GM10847 (cell line): Measurements from ENCODE around the gene CHCHD3.

Experiments
- POLR2A ChIP-seq: IDR thresholded peaks from 2 replicates; pipeline ENCODE4 v1.6.1; 2011; ENCODE audit not compliant: insufficient read length; ENCODE audit errors: extremely low read depth

Gene CHCHD3

GRCh38 chr7:132760244-132760623, 321.7 kb downstream of the CHCHD3 start:
- TF ChIP-seq POLR2A = no peak

DNA sequence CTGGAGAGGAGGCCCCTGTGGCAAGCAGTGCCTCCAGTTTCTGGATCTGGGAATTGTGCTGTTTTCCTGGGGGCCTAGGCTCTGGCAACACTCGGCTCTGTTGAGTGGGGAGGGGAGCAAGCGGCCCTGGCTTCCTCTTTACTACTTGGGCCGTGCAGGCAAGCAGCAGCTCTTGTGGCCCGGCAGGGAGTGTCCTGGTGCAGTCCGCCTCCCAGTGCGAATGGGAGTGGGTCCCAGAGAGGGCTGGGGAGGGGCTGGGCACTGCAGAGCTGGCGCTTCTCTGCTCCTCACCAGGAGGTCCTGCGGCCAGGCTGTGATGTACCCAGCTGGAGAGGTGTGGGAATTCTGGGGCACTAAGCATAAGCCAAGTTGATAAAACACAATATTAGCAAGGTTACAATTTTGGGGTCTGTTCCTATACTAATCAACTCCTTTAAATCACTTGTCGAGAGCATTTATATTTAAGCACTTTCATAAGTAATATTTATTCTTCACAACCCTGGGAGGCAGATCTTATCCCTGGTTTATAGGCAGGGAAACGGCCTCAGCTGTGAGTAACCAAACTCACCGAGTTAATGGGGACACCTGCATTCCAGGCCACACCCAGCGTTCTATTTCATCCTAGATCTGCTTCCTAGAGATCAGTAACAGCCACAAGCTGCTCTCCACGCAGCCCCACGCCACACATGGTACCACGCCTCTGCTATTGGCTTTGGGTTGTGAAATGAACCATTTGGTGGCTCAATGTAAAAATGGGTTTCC, 322.2 kb downstream of the CHCHD3 start:
- no peak for TF ChIP-seq POLR2A

GRCh38 chr7:132758986-132759385, 322.9 kb downstream of the CHCHD3 start:
- TF ChIP-seq POLR2A = no peak

DNA sequence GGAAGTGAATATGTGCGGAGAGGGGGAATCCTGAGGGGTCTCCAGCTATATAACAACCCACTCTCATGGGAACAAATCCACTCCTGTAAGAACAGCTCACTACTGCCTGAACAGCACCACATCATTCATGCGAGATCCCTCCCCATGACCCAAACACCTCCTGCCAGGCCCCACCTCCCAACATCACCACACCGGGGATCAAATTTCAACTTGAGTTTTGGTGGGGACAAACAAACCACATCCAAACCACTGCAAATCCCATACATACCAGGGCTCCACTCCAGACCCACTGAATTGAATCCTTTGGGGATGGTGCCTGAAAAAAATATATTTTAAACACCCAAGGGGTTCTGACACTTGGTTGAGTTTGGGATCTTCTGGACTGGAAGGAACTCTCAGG, 324.1 kb downstream of the CHCHD3 start:
- TF ChIP-seq POLR2A = no peak

DNA sequence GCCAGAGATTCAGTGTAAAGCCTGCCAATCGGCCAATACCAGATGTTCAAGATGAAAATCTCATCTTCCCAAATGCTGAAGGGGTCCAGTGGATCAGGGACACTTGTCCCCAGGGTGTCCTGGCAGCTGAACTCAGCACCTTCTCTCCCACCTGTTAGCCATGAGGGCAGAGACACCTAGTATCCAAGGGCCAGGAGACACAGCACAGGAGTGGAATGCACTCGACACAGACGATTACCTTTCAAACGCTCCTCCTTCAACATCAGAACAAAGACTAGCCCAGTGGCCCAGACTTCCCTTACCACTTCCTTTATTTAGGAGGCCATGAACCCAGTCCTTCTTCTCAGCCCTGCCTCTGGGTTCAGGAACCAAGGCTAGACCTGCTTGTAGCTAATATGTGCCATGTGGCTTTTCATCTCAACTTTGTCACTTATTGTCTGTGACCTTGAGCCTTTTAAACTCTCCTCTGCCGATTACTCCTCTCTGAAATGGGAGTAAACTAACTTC, 325.4 kb downstream of the CHCHD3 start:
- no peak for TF ChIP-seq POLR2A

DNA sequence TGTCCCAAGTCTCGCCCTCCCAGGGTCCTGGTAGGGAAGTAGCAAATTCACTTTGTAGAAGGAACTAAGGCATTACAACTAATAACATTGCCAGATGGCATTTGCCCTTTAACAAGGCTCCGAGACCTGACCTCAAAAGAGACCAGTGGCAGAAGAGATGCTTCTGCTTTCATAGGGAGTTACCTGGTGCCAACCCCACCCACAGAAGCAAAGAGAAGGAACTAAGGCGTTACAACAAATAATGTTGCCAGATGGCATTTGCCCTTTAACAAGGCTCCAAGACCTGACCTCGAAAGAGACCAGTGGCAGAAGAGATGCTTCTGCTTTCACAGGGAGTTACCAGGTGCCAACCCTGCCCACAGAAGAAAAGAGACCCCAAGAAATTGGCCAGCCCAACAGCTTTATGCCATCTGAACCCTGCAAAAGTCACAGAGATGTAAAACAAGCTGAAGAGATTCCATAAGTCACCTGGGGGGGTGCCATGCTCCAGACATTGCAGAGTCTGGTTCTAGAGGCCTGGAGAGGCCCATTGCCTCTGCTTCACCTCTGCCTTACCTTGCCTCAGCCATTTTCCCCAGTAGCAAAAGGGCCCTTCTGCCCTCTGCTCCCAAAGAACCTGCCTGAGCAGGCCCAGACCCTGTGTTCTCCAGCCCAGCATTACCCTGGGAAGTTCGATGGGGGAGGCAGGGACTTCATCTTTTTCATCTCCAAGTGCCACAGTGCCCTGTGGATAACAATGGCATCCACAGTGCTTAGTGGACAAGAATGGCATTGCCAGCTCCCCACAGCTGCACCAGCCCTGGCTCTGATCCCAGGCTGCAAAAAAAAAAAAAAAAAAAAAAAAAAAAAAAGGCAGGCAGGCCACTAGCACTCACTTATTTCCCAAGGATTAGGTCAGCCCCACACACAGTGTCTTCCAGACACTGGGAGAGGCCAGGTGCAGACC, 326.1 kb downstream of the CHCHD3 start:
- no peak for TF ChIP-seq POLR2A

GRCh38 chr7:132752431-132752830, 329.5 kb downstream of the CHCHD3 start:
- no peak for TF ChIP-seq POLR2A

- no peak for TF ChIP-seq POLR2A
Measured at GRCh38 chr7:132751244-132751647, 330.6 kb downstream of the CHCHD3 start.

DNA sequence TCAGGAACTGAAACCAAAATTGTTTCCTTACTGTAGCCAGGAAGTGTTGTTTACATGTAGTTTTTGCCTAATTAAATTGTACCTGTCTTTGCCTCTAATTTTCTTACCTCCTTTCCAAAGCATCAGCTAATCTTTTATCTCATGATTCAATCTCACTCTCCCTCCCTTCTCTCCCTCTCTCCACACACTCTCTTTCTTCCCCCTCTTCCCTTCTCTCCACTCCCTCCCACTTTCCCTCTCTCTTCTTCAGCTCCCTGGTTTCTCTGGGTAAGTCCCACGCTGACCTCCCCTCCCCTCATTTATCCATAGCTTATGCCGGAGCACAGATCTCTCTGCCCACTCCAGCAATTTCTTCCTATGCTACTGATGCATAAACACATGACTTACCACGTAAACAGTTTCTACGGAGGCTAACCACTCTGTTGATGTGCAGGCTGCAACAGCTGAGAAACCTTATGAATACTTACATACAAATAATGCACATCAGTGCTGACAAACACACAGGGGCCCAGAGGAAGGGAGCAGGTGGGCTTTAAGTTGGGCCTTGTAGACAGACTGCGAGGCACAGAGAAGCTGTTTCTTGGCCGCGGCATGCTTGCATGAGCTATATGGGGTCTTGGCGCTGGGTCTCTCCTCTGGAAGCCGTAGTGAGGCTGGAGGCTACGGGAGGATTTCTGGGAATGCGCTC, 331.2 kb downstream of the CHCHD3 start:
- no peak for TF ChIP-seq POLR2A

DNA sequence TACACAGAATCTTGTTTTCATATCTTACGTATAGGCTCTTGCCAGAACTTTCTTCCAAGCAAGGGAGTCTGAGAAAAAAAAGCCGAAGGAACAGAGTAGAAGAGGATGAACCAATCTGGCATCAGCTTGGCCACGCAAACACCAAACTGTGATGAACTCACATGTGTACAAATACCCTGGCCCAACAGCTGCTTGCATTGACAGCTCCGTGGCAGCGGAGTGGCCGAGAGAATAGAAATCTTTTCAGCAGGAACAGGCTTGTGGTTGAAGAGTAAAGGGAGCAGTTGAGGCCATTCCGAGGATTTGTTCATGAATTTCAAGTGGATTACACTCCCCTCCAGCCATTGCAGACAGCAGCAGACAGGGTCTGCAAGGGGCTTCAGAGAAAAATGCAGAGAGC, 331.8 kb downstream of the CHCHD3 start:
- TF ChIP-seq POLR2A = no peak

- TF ChIP-seq POLR2A = no peak
Measured at GRCh38 chr7:132745510-132745909, 336.4 kb downstream of the CHCHD3 start.

DNA sequence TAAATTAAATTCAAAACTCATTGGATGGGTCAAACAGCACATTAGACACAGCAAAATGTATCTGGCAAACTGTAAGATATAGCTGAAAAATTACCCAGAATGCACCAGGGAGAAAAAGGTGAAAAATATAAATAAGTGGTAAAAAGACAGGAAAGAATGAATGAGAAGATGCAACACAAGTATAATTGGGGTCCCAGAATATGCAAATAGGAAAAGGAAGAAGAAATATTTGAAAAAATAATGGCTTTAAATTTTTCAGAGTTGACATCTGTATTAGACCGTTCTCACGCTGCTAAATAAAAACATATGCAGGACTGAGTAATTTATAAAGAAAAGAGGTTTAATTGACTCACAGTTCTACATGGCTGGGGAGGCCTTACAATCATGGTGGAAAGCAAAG, 337.9 kb downstream of the CHCHD3 start:
- TF ChIP-seq POLR2A = no peak

- TF ChIP-seq POLR2A = no peak
Measured at GRCh38 chr7:132742189-132742612, 339.7 kb downstream of the CHCHD3 start.

- no peak for TF ChIP-seq POLR2A
Measured at GRCh38 chr7:132740176-132740575, 341.7 kb downstream of the CHCHD3 start.

- no peak for TF ChIP-seq POLR2A
Measured at GRCh38 chr7:132739271-132739955, 342.5 kb downstream of the CHCHD3 start.
